ENCODE data around the gene ZNF512B. TPM values are rescaled to one million over a fixed set of nuclear protein-coding genes. Genes with fewer than 3 reads are reported as not detected.
"Not testable (repeated sequence)": the region's sequence is repeated elsewhere in the genome, so short reads cannot be mapped to it uniquely, and the experiment has no call there.

ZNF512B gene
- 21.4 TPM for total RNA-seq

- peak; percentile 55 for ATAC-seq
- peak; percentile 75 for DNase-seq (ENCODE audit: low spot score)
These were observed at the start of gene ZNF512B for GRCh38 chr20:63969838-63970713. ZNF512B (minus strand) TSS chr20:63969930; CDS start chr20:63967950, 1,980 bp downstream.

- ATAC-seq, result no peak
- no peak for DNase-seq (ENCODE audit: low spot score)
These were observed 45.9 kb upstream of the ZNF512B start for GRCh38 chr20:64015635-64016034.

GRCh38 chr20:64012385-64013154, 42.8 kb upstream of the ZNF512B start:
- ATAC-seq; DNase-seq (ENCODE audit: low spot score): not testable (repeated sequence)

- no peak for DNase-seq (ENCODE audit: low spot score)
- ATAC-seq, result no peak
These were observed 41.6 kb upstream of the ZNF512B start for GRCh38 chr20:64011366-64011779.

- DNase-seq (ENCODE audit: low spot score) (no peak), ATAC-seq (no peak)
These were observed 41.0 kb upstream of the ZNF512B start for GRCh38 chr20:64010711-64011237.

- ATAC-seq (no peak), DNase-seq (ENCODE audit: low spot score) (no peak)
These were observed 40.2 kb upstream of the ZNF512B start for GRCh38 chr20:64009811-64010387.

GRCh38 chr20:64006902-64007301, 37.2 kb upstream of the ZNF512B start:
- ATAC-seq (no peak), DNase-seq (ENCODE audit: low spot score) (no peak)

GRCh38 chr20:64006490-64006889, 36.8 kb upstream of the ZNF512B start:
- no peak for DNase-seq (ENCODE audit: low spot score)
- ATAC-seq, result no peak

GRCh38 chr20:64005394-64005793, 35.7 kb upstream of the ZNF512B start:
- DNase-seq (ENCODE audit: low spot score) (no peak), ATAC-seq (peak; percentile 87)

GRCh38 chr20:64003960-64004725, 34.4 kb upstream of the ZNF512B start:
- ATAC-seq (no peak), DNase-seq (ENCODE audit: low spot score) (no peak)

- no peak for ATAC-seq
- no peak for DNase-seq (ENCODE audit: low spot score)
These were observed 31.9 kb upstream of the ZNF512B start for GRCh38 chr20:64001607-64002011.

- DNase-seq (ENCODE audit: low spot score) (no peak), ATAC-seq (no peak)
These were observed 31.2 kb upstream of the ZNF512B start for GRCh38 chr20:64000906-64001305.

- DNase-seq (ENCODE audit: low spot score) (no peak), ATAC-seq (no peak)
These were observed 13.2 kb upstream of the ZNF512B start for GRCh38 chr20:63982937-63983336.

GRCh38 chr20:63980806-63981728, 11.3 kb upstream of the ZNF512B start, which contains the start of gene PRPF6:
PRPF6 (plus strand) TSS chr20:63981132; CDS start chr20:63981246, 114 bp downstream.
- ATAC-seq, result peak; percentile 86
- DNase-seq (ENCODE audit: low spot score), result peak; percentile 95

- DNase-seq (ENCODE audit: low spot score), result no peak
These were observed 10.6 kb upstream of the ZNF512B start for GRCh38 chr20:63980317-63980805.

GRCh38 chr20:63979557-63980316, 10.0 kb upstream of the ZNF512B start, which contains the start of gene SAMD10:
SAMD10 (minus strand) TSS chr20:63979642; CDS start chr20:63979467, 175 bp downstream.
- ATAC-seq, result peak; percentile 16
- no peak for DNase-seq (ENCODE audit: low spot score)

More at GRCh38 chr20:63980317-63980805, 10.6 kb upstream of the ZNF512B start:
- ATAC-seq, result peak; percentile 19

GRCh38 chr20:63979229-63979556, 9.5 kb upstream of the ZNF512B start:
- no peak for ATAC-seq
- no peak for DNase-seq (ENCODE audit: low spot score)
